H1 (cell line): ENCODE results near the gene TEAD2. TPM values are rescaled to one million over a fixed set of nuclear protein-coding genes. Genes with fewer than 3 reads are reported as not detected.

Experiments used
- CTCF ChIA-PET: fragments of 300-600 bp; sonication (Branson Sonifier 250); formaldehyde crosslinking; loops from one replicate; lab custom pipeline; 2021; ENCODE audit not compliant: partially characterized antibody; lab: Charles Lee
- POLR2A ChIA-PET: fragments of 300-600 bp; sonication (Branson Sonifier 250); formaldehyde crosslinking; loops from one replicate; lab custom pipeline; 2021; ENCODE audit warnings: inconsistent platforms; ENCODE audit not compliant: partially characterized antibody; lab: Charles Lee
- DNase-seq, 2 experiments: peaks; one replicate each; pipeline versions ENCODE4 v3.0.0 to v3.0.0-alpha.2; 2010 to 2022; ENCODE audit warnings: low spot score in 2 of 2, low read depth in 1 of 2, mixed read lengths in 1 of 2
- FAIRE-seq: peaks from 2 replicates; lab custom pipeline; 2011; peaks lifted over from hg19 to GRCh38; lab: Jason Lieb, UNC
- H2AFZ ChIP-seq: 2 replicates; pipeline ENCODE4 v1.8.1; 2012; ENCODE audit warnings: low read length, inconsistent platforms
- H2AK5ac ChIP-seq: 2 replicates; pipeline ENCODE4 v1.6.1; 2013; ENCODE audit warnings: low read depth, low read length
- H2BK120ac ChIP-seq: replicated peaks from 2 replicates; pipeline ENCODE3; 2013; ENCODE audit warnings: low read depth, low read length, inconsistent platforms
- H2BK12ac ChIP-seq: 2 replicates; pipeline ENCODE4 v1.6.1; 2013; ENCODE audit warnings: low read depth, low read length
- H2BK15ac ChIP-seq: 2 replicates; pipeline ENCODE4 v1.6.1; 2013; ENCODE audit warnings: low read length
- H2BK20ac ChIP-seq: 2 replicates; pipeline ENCODE4 v1.6.1; 2013; ENCODE audit warnings: low read length
- H2BK5ac ChIP-seq: 2 replicates; pipeline ENCODE4 v1.6.1; 2013; ENCODE audit warnings: low read depth, low read length
- H3K14ac ChIP-seq: 2 replicates; pipeline ENCODE4 v1.6.1; 2013; ENCODE audit warnings: inconsistent platforms; ENCODE audit not compliant: insufficient read length
- H3K18ac ChIP-seq: 2 replicates; pipeline ENCODE4 v1.6.1; 2013; ENCODE audit warnings: low read length; ENCODE audit errors: extremely low read depth
- H3K23ac ChIP-seq: 2 replicates; pipeline ENCODE4 v1.6.1; 2013; ENCODE audit warnings: inconsistent platforms; ENCODE audit not compliant: insufficient read length
- H3K23me2 ChIP-seq: 2 replicates; pipeline ENCODE4 v1.6.1; 2013; ENCODE audit warnings: low read depth, low read length
- H3K27ac ChIP-seq: 2 replicates; pipeline ENCODE4 v1.6.1; 2011; ENCODE audit warnings: low read depth, low read length, inconsistent platforms
- H3K27me3 ChIP-seq, 4 experiments: replicated peaks in 1 of 4; 1 replicate in 1 of 4; 2 replicates in 3 of 4; pipeline versions ENCODE4 v1.6.1 to v1.8.1; 2011 to 2013; ENCODE audit warnings: low read length in 3 of 4, mild to moderate bottlenecking in 3 of 4, inconsistent platforms in 2 of 4, mixed read lengths in 2 of 4, moderate library complexity in 1 of 4; ENCODE audit not compliant: control insufficient read depth in 3 of 4, insufficient read depth in 3 of 4; ENCODE audit errors: extremely low read depth in 1 of 4
- H3K36me3 ChIP-seq, 4 experiments: 2 replicates each; pipeline versions ENCODE4 v1.6.1 to v1.8.1; 2011 to 2013; ENCODE audit warnings: mild to moderate bottlenecking in 4 of 4, low read length in 3 of 4, moderate library complexity in 2 of 4, control low read depth in 1 of 4, inconsistent platforms in 1 of 4; ENCODE audit not compliant: insufficient read depth in 4 of 4, control insufficient read depth in 2 of 4
- H3K4ac ChIP-seq: replicated peaks from 2 replicates; pipeline ENCODE3; 2013; ENCODE audit warnings: low read length, low read depth, mixed read lengths, inconsistent platforms; ENCODE audit not compliant: insufficient read length
- H3K4me1 ChIP-seq, 4 experiments: replicated peaks in 1 of 4; 1 replicate in 1 of 4; 2 replicates in 3 of 4; pipeline versions ENCODE4 v1.6.1 to v1.8.1; 2011 to 2013; ENCODE audit warnings: low read length in 3 of 4, inconsistent platforms in 2 of 4, mixed read lengths in 1 of 4; ENCODE audit not compliant: insufficient read depth in 4 of 4, control insufficient read depth in 3 of 4
- H3K4me2 ChIP-seq, 2 experiments: 2 replicates each; pipeline versions ENCODE4 v1.6.1 to v1.8.1; 2011 to 2013; ENCODE audit warnings: low read depth in 2 of 2, low read length in 2 of 2, control low read depth in 1 of 2, inconsistent platforms in 1 of 2, mild to moderate bottlenecking in 1 of 2; ENCODE audit not compliant: insufficient read depth in 1 of 2
- H3K4me3 ChIP-seq, 4 experiments: fragments of 200-600, 300-600 bp in 1 of 4; sonication (generic), shearing (Covaris generic), sonication (Bioruptor Twin) in 1 of 4; 2 replicates each; pipeline versions ENCODE4 v1.5.1 to v1.8.1; 2011 to 2016; ENCODE audit warnings: low read length in 4 of 4, low read depth in 3 of 4, control low read depth in 2 of 4, inconsistent platforms in 2 of 4, mild to moderate bottlenecking in 2 of 4, mixed read lengths in 1 of 4, moderate library complexity in 1 of 4; ENCODE audit not compliant: insufficient read depth in 2 of 4; ENCODE audit errors: extremely low read depth in 1 of 4
- H3K56ac ChIP-seq: replicated peaks from 2 replicates; pipeline ENCODE3; 2013; ENCODE audit warnings: low read depth, mild to moderate bottlenecking, mixed read lengths, low read length, inconsistent platforms; ENCODE audit not compliant: insufficient read length
- H3K79me1 ChIP-seq: 2 replicates; pipeline ENCODE4 v1.6.1; 2013; ENCODE audit warnings: low read depth, low read length, control low read depth
- H3K79me2 ChIP-seq, 2 experiments: 2 replicates each; pipeline versions ENCODE4 v1.6.1 to v1.8.1; 2012 to 2013; ENCODE audit warnings: low read length in 2 of 2, mild to moderate bottlenecking in 2 of 2, inconsistent platforms in 1 of 2; ENCODE audit not compliant: insufficient read depth in 2 of 2, control insufficient read depth in 1 of 2
- H3K9ac ChIP-seq, 4 experiments: replicated peaks in 1 of 4; 1 replicate in 1 of 4; 2 replicates in 3 of 4; pipeline versions ENCODE4 v1.6.1 to v1.8.1; 2011 to 2013; ENCODE audit warnings: low read depth in 3 of 4, low read length in 3 of 4, control low read depth in 2 of 4, mild to moderate bottlenecking in 2 of 4, moderate library complexity in 2 of 4, inconsistent platforms in 1 of 4; ENCODE audit errors: extremely low read depth in 1 of 4
- H3K9me3 ChIP-seq, 2 experiments: 2 replicates each; pipeline versions ENCODE4 v1.6.1 to v1.8.1; 2012 to 2013; ENCODE audit warnings: mild to moderate bottlenecking in 2 of 2, moderate library complexity in 2 of 2, control low read depth in 1 of 2, inconsistent platforms in 1 of 2, low read depth in 1 of 2, low read length in 1 of 2, mixed read lengths in 1 of 2; ENCODE audit not compliant: insufficient read depth in 2 of 2
- H4K20me1 ChIP-seq, 2 experiments: replicated peaks in 1 of 2; 2 replicates each; pipeline versions ENCODE3 to v1.8.1; 2011 to 2013; ENCODE audit warnings: inconsistent platforms in 2 of 2, low read length in 2 of 2, mild to moderate bottlenecking in 1 of 2; ENCODE audit not compliant: insufficient read depth in 2 of 2, control insufficient read depth in 1 of 2
- H4K5ac ChIP-seq: 2 replicates; pipeline ENCODE4 v1.6.1; 2013; ENCODE audit warnings: low read length, low read depth, mixed read lengths, inconsistent platforms; ENCODE audit not compliant: insufficient read length
- H4K8ac ChIP-seq: 2 replicates; pipeline ENCODE4 v1.8.0; 2013; ENCODE audit warnings: mild to moderate bottlenecking, moderate library complexity, low read length, inconsistent platforms; ENCODE audit not compliant: insufficient read depth; ENCODE audit errors: extremely low read depth
- H4K91ac ChIP-seq: replicated peaks from 2 replicates; pipeline ENCODE3; 2013; ENCODE audit warnings: low read length, mixed read lengths, inconsistent platforms; ENCODE audit not compliant: insufficient read length
- BACH1 ChIP-seq: IDR thresholded peaks from 2 replicates; pipeline ENCODE4 v1.6.1; 2012; ENCODE audit warnings: low read length, improper control_type of control experiment
- FOSL1 ChIP-seq: IDR thresholded peaks from 2 replicates; pipeline ENCODE4 v1.6.1; 2011; ENCODE audit warnings: mild to moderate bottlenecking, low read depth, low read length, moderate library complexity; ENCODE audit not compliant: insufficient read depth
- GABPA ChIP-seq: IDR thresholded peaks from 2 replicates; pipeline ENCODE4 v1.6.1; 2011; ENCODE audit warnings: mild to moderate bottlenecking, low read length, moderate library complexity, borderline replicate concordance; ENCODE audit not compliant: insufficient read depth
- JUND ChIP-seq: IDR thresholded peaks from 2 replicates; pipeline ENCODE4 v1.6.1; 2011; ENCODE audit warnings: mild to moderate bottlenecking, improper control_type of control experiment, low read length
- RNF2 ChIP-seq: fragments of 200-900, 300-1000 bp; sonication (generic); IDR thresholded peaks from 2 replicates; pipeline ENCODE4 v1.7.1; 2016; ENCODE audit warnings: borderline replicate concordance, low read depth, mild to moderate bottlenecking, antibody characterized with exemption, low read length; ENCODE audit not compliant: poor library complexity, severe bottlenecking; ENCODE audit errors: missing control alignments
- RXRA ChIP-seq: IDR thresholded peaks from 2 replicates; pipeline ENCODE4 v1.6.1; 2011; ENCODE audit warnings: low read depth, mild to moderate bottlenecking, low read length, moderate library complexity; ENCODE audit not compliant: insufficient read depth
- SAP30 ChIP-seq: fragments of 300-600 bp; sonication (generic); IDR thresholded peaks from 2 replicates; pipeline ENCODE4 v1.7.1; 2012; ENCODE audit warnings: low read length, moderate library complexity, mild to moderate bottlenecking, inconsistent platforms; ENCODE audit not compliant: insufficient read depth, insufficient replicate concordance
- SRF ChIP-seq: IDR thresholded peaks from 2 replicates; pipeline ENCODE4 v1.6.1; 2011; ENCODE audit warnings: mild to moderate bottlenecking, low read depth, low read length, moderate library complexity
- TAF7 ChIP-seq: optimal IDR thresholded peaks from 2 replicates; pipeline ENCODE3; 2011; ENCODE audit warnings: low read depth, mild to moderate bottlenecking, inconsistent platforms, low read length, moderate library complexity, borderline replicate concordance
- TCF12 ChIP-seq: IDR thresholded peaks from 2 replicates; pipeline ENCODE4 v1.6.1; 2011; ENCODE audit warnings: low read depth, mild to moderate bottlenecking, low read length
- YY1 ChIP-seq: IDR thresholded peaks from 2 replicates; pipeline ENCODE4 v1.6.1; 2011; ENCODE audit warnings: low read depth, mild to moderate bottlenecking, low read length
- WGBS, 2 experiments: shearing (Covaris generic) in 1 of 2; methylation state at CpG; one replicate each; pipeline versions ENCODE4 v1.1.6 to v1.1.7; 2013 to 2015; ENCODE audit warnings: low lambda C conversion rate in 2 of 2, mixed read lengths in 2 of 2, inconsistent platforms in 1 of 2, low coverage in 1 of 2, missing lambda C conversion rate in 1 of 2; ENCODE audit not compliant: insufficient replicate concordance in 2 of 2, insufficient coverage in 1 of 2, insufficient read length in 1 of 2; ENCODE audit errors: extremely low coverage in 1 of 2, missing lambda C conversion rate in 1 of 2; 5-methylcytosine and 5-hydroxymethylcytosine counted together
- polyA plus RNA-seq, 7 experiments: library from polyadenylated mRNA; depleted of rRNA in 3 of 7; stranded (reverse) in 5 of 7; unstranded in 2 of 7; fragments of >200 nt in 5 of 7; fragments of 200-250 nt in 2 of 7; gene quantifications; 1 replicate in 5 of 7; 2 replicates in 1 of 7; 4 replicates in 1 of 7; pipeline versions ENCODE4 v1.2.1 to v1.2.3, GENCODE V29; 2011 to 2013; ENCODE audit warnings: missing spikeins in 2 of 7, mixed read lengths in 2 of 7
- total RNA-seq: library from RNA; stranded (reverse); fragmentation: NEBNext Ultra II Directional; extraction: Animal tissue kit (Norgen Biotek cat#: 25700); gene quantifications from 2 replicates; pipeline ENCODE4 v1.2.1, GENCODE V29; 2021
- TF ChIP-seq, protein P1 (sequence below): IDR thresholded peaks from 2 replicates; pipeline ENCODE4 v1.6.1; 2012; ENCODE audit warnings: inconsistent platforms

Gene TEAD2
- total and polyA plus RNA-seq, 2 of the 8 experiments (the other 6 are each of a cell fraction or from before 2014, with no cell fraction given) = 87.6 to 146 TPM

DNA sequence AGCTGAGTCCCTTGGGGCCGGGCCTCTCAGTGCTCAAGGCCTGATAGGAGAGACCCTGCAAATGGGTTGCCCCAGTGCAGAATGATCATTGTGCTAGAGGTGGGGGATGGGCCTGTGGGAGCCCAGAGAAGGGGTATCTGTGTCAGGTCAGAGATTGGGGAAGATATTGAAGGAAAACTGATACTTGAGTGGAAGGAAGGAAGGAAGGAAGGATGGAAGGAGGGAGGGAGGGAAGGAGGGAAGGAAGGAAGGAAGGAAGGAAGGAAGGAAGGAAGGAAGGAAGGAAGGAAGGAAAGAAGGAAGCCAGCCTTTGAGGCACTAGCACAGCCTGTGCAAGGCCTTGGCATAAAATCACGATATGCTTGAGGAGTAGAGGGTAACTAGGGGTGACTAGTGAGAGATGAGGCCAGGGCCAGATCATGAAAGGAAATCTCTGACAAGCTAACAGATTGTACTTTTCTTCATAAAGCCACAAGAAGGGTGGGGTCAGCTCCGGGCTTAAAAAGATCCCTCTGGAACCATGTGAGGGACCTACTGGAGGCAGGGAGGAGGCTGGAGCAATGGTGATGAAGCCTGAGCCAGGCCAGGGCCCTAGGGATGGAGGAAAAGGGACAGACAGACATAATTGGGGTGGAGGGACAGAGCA is 49.6 kb upstream of the TEAD2 start:
- H3K79me1 ChIP-seq = no peaks in the 10 kb centered on the region
- 0 out of 2 replicates have a peak overlapping the region, but pooled peaks have one; percentile 74 for H2BK15ac ChIP-seq
- DNase-seq (no peak), FAIRE-seq (no peak)
- H2BK120ac ChIP-seq = no peak overlapping the region
- no peak overlapping the region for H3K9ac ChIP-seq
- H2BK12ac ChIP-seq = no peak overlapping the region
- H3K4me2 ChIP-seq = no peak overlapping the region
- H2AK5ac ChIP-seq = no peak overlapping the region
- no peak overlapping the region for H4K8ac ChIP-seq
- H3K56ac ChIP-seq = no peak overlapping the region
- no peaks in the 10 kb centered on the region for H3K23me2 ChIP-seq
- no peak overlapping the region for H2BK5ac ChIP-seq
- TF ChIP-seq GABPA (no peak), SRF (no peak), TAF7 (no peak), SAP30 (no peak), RXRA (no peak), FOSL1 (no peak), BACH1 (no peak), TCF12 (no peak), RNF2 (no peak), YY1 (no peak), JUND (no peak)
- TF ChIP-seq, protein P1, sequence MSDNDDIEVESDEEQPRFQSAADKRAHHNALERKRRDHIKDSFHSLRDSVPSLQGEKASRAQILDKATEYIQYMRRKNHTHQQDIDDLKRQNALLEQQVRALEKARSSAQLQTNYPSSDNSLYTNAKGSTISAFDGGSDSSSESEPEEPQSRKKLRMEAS = no peak
- H4K5ac ChIP-seq = no peak overlapping the region
- no peaks in the 10 kb centered on the region for H3K9me3 ChIP-seq
- no peak overlapping the region for H3K18ac ChIP-seq
- ChIA-PET POLR2A (interaction anchor here (0.9 to 3.3 kb wide), 4 partner anchors 10 to 39 kb away, joined by 3 to 13 read pairs (median 6); partner anchors contain the start of gene GFY), CTCF (interaction anchor here (1.0 to 14.7 kb wide), 4 partner anchors 10 to 37 kb away, joined by 3 to 291 read pairs (median 4); no protein-coding TSS in a partner anchor)
- WGBS, 2 experiments = 81% methylated on average over 3 of the region's 3 CpGs; no CpG with 5 or more reads in 1 of the 2 experiments
- H3K27ac ChIP-seq = no peak overlapping the region
- no peak overlapping the region for H2BK20ac ChIP-seq
- H3K14ac ChIP-seq = no peak overlapping the region
- no peaks in the 10 kb centered on the region for H3K79me2 ChIP-seq
- H3K4me3 ChIP-seq = no peak overlapping the region
- H3K36me3 ChIP-seq = no peaks in the 10 kb centered on the region
- peaks cover 0 to 11% (median 7%) of the 10 kb centered on the region in 4 experiments; a peak in 5 of 7 replicates for H3K4me1 ChIP-seq
- H4K91ac ChIP-seq = no peak overlapping the region
- H3K23ac ChIP-seq = no peak overlapping the region
- H4K20me1 ChIP-seq = no peaks in the 10 kb centered on the region
- no peak overlapping the region for H3K4ac ChIP-seq
- no peak overlapping the region for H2AFZ ChIP-seq
- no peaks in the 10 kb centered on the region for H3K27me3 ChIP-seq
